HK-2 (cell line): ENCODE results near the gene TGFBR3.

Source experiments
- DNase-seq: peaks from one replicate; pipeline ENCODE4 v3.0.0-alpha.2; 2018; ENCODE audit not compliant: unreplicated experiment

Gene TGFBR3

DNA sequence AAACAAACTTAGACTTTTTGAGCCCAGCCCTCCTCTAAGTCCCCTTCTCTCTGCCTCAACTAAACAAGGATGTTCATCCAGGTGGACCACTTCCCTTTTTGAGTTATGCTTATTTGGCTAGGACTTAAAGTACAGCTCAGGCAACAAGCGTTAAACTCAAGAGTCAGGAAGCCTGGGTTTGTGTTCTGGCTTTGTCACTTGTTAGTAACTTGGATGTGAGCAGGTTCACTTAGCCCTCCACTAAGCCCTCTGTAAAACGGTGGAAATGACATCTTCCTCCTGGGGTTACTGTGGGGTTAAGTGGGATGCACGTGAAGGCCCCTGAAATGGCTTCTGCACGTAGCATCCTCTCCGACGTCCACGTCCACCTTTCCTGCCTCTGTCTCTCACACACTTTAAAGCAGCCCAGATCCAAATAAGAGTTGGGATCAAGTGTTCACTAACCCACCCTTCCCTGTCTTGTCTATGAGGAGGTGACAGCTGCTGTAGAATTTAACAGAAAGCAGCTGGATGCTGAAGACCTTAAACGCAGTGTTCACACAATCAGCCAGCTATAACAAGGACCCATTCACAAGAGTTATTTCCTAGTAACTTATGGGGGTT is 152.7 kb downstream of the TGFBR3 start:
- no peak for DNase-seq

DNA sequence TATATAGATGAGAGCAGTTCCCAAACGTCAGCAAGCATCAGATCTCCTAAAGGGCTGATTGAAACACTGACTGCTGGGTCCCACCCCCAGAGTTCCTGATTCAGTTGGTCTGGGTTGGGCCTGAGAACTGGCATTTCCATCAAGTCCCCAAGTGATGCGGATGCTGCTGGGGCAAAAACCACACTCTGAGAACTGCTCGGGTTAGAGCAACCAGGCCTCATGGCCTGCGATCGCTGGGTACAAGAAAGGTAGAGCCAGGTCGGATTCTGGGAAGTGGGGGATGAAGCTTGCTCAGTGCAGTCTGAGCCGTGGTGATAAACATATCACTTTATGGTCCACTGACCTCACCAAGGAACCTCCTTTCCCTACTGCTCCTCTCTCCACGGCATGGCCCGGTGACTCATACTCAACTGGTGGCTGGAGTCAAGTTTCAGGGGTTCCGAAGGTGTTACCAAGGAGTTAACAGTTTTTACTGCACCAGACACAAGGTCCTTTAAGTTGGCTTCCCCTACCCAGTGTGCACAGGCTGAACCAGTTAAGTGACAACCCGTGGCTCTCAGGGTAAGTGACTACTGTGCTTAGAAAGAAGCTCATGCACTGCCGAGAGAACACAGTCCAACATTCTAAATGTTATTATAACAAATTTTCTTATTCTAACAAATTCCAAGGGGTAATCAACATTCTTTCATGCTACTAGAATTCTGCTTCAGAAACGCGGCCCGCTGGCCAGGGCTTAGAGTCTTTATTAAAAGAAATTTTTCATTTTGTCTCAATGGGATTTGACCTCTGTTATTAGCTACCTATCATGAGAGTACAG is 153.5 kb downstream of the TGFBR3 start:
- peak; percentile 73 for DNase-seq

DNA sequence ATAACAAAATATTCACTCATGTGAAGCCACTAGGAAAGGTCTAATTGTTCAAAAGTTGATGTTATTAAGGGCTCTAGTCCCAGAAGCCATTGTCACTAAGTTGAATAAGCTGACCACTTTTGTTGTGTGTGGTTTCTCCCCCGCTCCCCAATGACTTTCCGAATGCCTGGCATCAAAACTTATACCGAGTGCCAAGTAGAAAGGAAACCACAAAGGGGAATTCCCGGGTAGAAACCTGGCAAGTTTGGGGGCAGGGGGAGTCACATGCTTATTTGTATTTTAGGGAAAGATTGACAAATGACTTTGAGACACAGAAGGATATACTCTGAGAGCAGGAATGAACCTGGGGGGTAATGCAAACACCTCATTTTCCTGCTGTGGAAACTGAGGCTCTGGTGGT is 154.1 kb downstream of the TGFBR3 start:
- DNase-seq = peak; percentile 44

GRCh38 chr1:91730801-91731732 is 154.9 kb downstream of the TGFBR3 start:
- no peak for DNase-seq

- no peak for DNase-seq
Measured at GRCh38 chr1:91729621-91730358, 156.2 kb downstream of the TGFBR3 start.

GRCh38 chr1:91727763-91728162 is 158.2 kb downstream of the TGFBR3 start:
- DNase-seq = no peak

- DNase-seq = no peak
Measured at GRCh38 chr1:91725989-91726721, 159.8 kb downstream of the TGFBR3 start.

DNA sequence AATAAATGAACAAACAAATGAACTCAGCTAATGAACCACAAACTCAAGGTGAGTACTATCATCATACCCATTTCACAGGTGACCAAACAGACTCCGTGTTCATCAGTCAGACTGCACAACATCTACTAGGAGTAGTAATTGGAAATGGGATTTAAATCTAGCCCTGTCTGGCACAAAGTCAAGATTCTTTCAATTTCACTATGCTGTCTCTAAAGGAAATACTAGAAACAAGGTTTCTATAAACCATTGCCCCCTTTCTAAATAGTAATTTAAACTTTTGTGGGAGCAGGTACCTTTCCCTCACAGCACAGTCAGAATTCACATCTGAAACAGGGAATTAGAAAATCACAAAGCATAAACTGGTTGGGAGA is 160.3 kb downstream of the TGFBR3 start:
- no peak for DNase-seq

- no peak for DNase-seq
Measured at GRCh38 chr1:91724644-91725043, 161.3 kb downstream of the TGFBR3 start.

- no peak for DNase-seq
Measured at GRCh38 chr1:91724231-91724630, 161.7 kb downstream of the TGFBR3 start.

DNA sequence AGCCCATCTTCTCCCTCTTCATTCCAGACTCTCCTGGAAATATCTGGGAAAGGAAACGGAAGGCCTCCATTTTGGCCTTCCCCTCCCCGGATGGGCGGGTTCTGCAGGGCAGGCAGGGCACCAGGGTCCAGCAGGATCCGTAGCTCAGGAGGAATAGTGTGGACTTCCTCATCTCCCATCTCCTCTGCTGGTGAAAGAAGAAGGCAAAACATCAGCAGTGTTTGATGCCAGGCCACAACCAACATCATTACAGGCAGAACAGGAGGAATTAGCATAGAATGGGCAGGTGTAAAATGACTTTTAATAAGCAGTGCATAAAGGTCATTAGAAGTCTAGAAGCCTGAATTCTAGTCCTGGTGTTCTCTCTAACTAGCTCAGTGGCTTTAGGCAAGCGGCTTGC is 165.9 kb downstream of the TGFBR3 start:
- no peak for DNase-seq

DNA sequence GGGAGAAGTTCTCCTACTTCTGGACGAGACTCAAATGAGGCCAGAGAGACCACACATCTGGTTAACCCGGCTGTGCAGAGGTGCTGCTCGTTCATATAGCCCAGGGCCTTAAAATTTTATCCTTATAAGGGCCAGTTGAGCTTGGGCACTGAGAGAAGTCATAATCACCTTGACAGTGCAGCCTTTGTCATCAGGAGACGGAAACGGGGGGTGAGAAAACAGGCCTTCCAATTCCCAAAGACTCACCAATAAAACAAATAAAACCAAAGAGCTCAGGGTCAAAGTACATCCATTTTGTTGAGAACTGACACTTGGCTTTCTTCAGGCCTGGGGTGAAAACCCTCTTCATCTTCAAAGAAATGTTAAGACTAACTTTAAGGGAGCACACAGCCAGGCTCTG is 167.1 kb downstream of the TGFBR3 start:
- DNase-seq = no peak

GRCh38 chr1:91718368-91718767 is 167.6 kb downstream of the TGFBR3 start:
- DNase-seq = no peak

DNA sequence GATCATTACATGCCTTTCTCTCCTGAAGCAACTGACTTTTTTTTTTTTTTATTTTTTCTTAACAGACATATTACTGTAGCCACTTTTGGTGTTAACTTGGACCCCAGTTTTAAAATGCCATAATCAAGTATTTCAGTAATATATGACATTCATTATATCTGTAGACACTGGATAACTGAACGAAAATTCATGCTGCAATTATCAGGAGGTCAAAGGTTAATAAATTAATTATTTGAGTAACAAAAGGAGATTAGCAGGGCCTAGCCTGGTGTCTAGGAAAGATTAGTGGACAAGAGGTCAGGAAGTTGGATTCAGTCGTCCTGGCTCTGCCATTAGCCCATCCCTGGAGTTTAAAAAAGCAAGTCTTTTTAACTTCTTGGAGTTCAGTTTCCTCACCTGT is 168.1 kb downstream of the TGFBR3 start:
- DNase-seq = no peak

DNA sequence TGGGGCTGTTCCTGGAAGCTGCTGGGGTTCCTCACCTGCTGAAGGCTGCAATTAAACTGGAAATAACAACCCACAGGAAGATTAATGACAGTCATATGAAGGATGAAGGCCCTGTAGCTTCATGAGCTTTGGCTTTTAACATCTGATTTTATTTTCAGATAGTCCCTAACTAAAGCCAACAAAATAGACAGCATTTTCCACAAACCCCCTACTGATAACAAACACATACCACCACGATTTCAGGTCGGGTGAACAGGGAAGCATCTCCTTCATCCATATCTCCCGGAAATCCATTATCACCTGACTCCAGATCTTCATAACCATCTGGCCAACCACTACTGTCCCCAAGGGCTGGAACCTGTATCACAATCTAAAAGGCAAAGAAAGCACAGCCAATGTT is 169.6 kb downstream of the TGFBR3 start:
- DNase-seq = no peak

GRCh38 chr1:91715416-91716000 is 170.4 kb downstream of the TGFBR3 start:
- no peak for DNase-seq

GRCh38 chr1:91714867-91715381 is 171.0 kb downstream of the TGFBR3 start:
- DNase-seq = no peak

DNA sequence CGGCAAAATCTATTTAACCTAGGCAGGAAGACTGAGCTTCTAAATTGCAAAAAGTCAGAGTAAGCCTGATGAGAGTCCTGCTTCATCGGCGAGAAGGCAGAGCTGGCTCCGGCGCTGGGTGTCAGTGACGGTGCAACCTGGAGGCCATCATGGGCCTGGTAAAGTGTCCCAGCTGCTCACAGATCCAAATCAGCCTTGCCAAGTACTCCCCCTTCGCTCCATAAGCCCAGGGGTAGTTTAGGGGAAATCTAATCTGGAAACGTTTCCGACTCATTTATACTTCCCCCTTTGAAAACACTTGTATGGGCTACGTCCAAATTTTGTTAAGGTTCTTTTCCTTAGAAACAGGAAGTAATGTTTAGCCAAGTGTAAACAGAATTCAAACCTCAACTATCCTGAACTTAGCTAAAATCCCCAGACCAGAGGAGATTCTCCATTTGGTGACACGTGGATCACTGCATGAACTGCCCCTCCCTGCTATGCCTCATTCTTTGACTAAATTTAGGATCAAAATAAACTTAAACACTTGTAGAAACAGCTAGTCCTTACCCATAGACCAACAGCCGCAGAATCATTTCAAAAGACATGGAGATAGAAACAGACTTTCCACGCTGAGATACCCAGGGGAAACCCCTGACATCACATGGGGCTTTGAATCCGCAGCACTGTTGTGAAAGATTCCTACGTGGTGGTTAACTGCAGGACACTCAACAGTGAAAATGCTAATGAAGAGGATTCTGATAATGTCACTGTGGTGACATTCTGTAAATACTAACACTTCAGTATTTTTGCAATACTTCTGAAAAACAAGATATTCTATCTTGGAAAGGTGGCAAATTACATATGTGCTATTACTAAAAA is 172.7 kb downstream of the TGFBR3 start:
- DNase-seq = no peak

- no peak for DNase-seq
Measured at GRCh38 chr1:91712393-91712792, 173.6 kb downstream of the TGFBR3 start.
